IMR-90 (cell line): ENCODE results near the gene DALRD3. TPM values are rescaled to one million over a fixed set of nuclear protein-coding genes. Genes with fewer than 3 reads are reported as not detected.

Experiments
- ATAC-seq: fragments of 200-7000 bp; cut with Tn5 transposase; 2 replicates; pipeline ENCODE4 v1.9.1; 2020; ENCODE audit warnings: low read depth, mild to moderate bottlenecking, moderate library complexity
- BruUV-seq: library from RNA; stranded (reverse); fragments of 400-500 nt; replicated peaks from 2 replicates; lab custom pipeline; 2021; lab: Mats Ljungman, UMichigan
- CTCF ChIA-PET: fragments of 300-600 bp; formaldehyde crosslinking; extraction: SDS; loops from one replicate; lab custom pipeline; 2021; ENCODE audit warnings: antibody characterized with exemption; lab: Yijun Ruan, JAX
- POLR2A ChIA-PET: fragments of 300-600 bp; sonication (Branson Sonifier 250); formaldehyde crosslinking; loops from one replicate; lab custom pipeline; 2022; ENCODE audit warnings: antibody characterized with exemption; ENCODE audit not compliant: unreplicated experiment; lab: Charles Lee
- DNase-seq: peaks from one replicate; pipeline ENCODE4 v3.0.0; 2013
- H2AFZ ChIP-seq: replicated peaks from 2 replicates; pipeline ENCODE3; 2013; ENCODE audit warnings: low read length, mild to moderate bottlenecking; ENCODE audit not compliant: poor library complexity
- H2AK5ac ChIP-seq: 2 replicates; pipeline ENCODE4 v1.6.1; 2013; ENCODE audit warnings: low read depth, low read length, inconsistent platforms
- H2AK9ac ChIP-seq: replicated peaks from 2 replicates; pipeline ENCODE3; 2013; ENCODE audit warnings: mild to moderate bottlenecking, low read depth, low read length, moderate library complexity; ENCODE audit not compliant: poor library complexity
- H2BK120ac ChIP-seq: 2 replicates; pipeline ENCODE4 v1.6.1; 2013; ENCODE audit warnings: low read depth, low read length, inconsistent platforms
- H2BK15ac ChIP-seq: 3 replicates; pipeline ENCODE4 v1.6.1; 2013; ENCODE audit warnings: low read depth, low read length, inconsistent platforms
- H2BK20ac ChIP-seq: 2 replicates; pipeline ENCODE4 v1.6.1; 2013; ENCODE audit warnings: low read depth, mild to moderate bottlenecking, inconsistent platforms, low read length, moderate library complexity
- H2BK5ac ChIP-seq: 2 replicates; pipeline ENCODE4 v1.6.1; 2013; ENCODE audit warnings: mild to moderate bottlenecking, low read depth, low read length, inconsistent platforms; ENCODE audit not compliant: poor library complexity, severe bottlenecking
- H3K14ac ChIP-seq: replicated peaks from 2 replicates; pipeline ENCODE4 v1.6.1; 2013; ENCODE audit warnings: low read depth, low read length, inconsistent platforms
- H3K18ac ChIP-seq: 2 replicates; pipeline ENCODE4 v1.6.1; 2013; ENCODE audit warnings: low read depth, low read length, control low read depth
- H3K23ac ChIP-seq: 2 replicates; pipeline ENCODE4 v1.6.1; 2013; ENCODE audit warnings: low read depth, low read length, inconsistent platforms
- H3K27ac ChIP-seq: 2 replicates; pipeline ENCODE4 v1.5.1; 2013; ENCODE audit warnings: mild to moderate bottlenecking, control low read depth, low read length; ENCODE audit not compliant: insufficient read depth
- H3K27me3 ChIP-seq: 2 replicates; pipeline ENCODE4 v1.6.1; 2013; ENCODE audit warnings: low read length; ENCODE audit not compliant: control insufficient read depth, insufficient read depth
- H3K36me3 ChIP-seq: 2 replicates; pipeline ENCODE4 v1.6.1; 2013; ENCODE audit warnings: low read length, mixed read lengths; ENCODE audit not compliant: control insufficient read depth, insufficient read depth
- H3K4ac ChIP-seq: 2 replicates; pipeline ENCODE4 v1.6.1; 2013; ENCODE audit warnings: low read depth, low read length, inconsistent platforms
- H3K4me1 ChIP-seq: 2 replicates; pipeline ENCODE4 v1.6.1; 2013; ENCODE audit warnings: low read length, mixed read lengths; ENCODE audit not compliant: control insufficient read depth, insufficient read depth
- H3K4me2 ChIP-seq: 2 replicates; pipeline ENCODE4 v1.6.1; 2013; ENCODE audit warnings: low read depth, mild to moderate bottlenecking, control low read depth, low read length, moderate library complexity
- H3K4me3 ChIP-seq: 2 replicates; pipeline ENCODE4 v1.5.1; 2013; ENCODE audit warnings: low read depth, mild to moderate bottlenecking, control low read depth, low read length, moderate library complexity; ENCODE audit not compliant: insufficient read depth
- H3K56ac ChIP-seq: 2 replicates; pipeline ENCODE4 v1.6.1; 2013; ENCODE audit warnings: low read length, inconsistent platforms; ENCODE audit not compliant: insufficient read depth; ENCODE audit errors: extremely low read depth
- H3K79me1 ChIP-seq, 2 experiments: 2 replicates each; pipeline ENCODE4 v1.6.1; 2013; ENCODE audit warnings: low read length in 2 of 2, inconsistent platforms in 1 of 2, low read depth in 1 of 2
- H3K9ac ChIP-seq: 2 replicates; pipeline ENCODE4 v1.6.1; 2013; ENCODE audit warnings: low read depth, low read length, control low read depth
- H3K9me1 ChIP-seq: 2 replicates; pipeline ENCODE4 v1.6.1; 2013; ENCODE audit warnings: low read length, inconsistent platforms; ENCODE audit not compliant: insufficient read depth
- H3K9me3 ChIP-seq: 2 replicates; pipeline ENCODE4 v1.6.1; 2013; ENCODE audit warnings: low read length; ENCODE audit not compliant: control insufficient read depth, insufficient read depth
- H4K20me1 ChIP-seq: 2 replicates; pipeline ENCODE4 v1.6.1; 2013; ENCODE audit warnings: low read length, inconsistent platforms; ENCODE audit not compliant: insufficient read depth
- H4K5ac ChIP-seq: 2 replicates; pipeline ENCODE4 v1.6.1; 2013; ENCODE audit warnings: mild to moderate bottlenecking, low read depth, low read length, control low read depth
- H4K8ac ChIP-seq, 2 experiments: 2 replicates each; pipeline ENCODE4 v1.6.1; 2013; ENCODE audit warnings: low read depth in 2 of 2, low read length in 2 of 2, control low read depth in 1 of 2, inconsistent platforms in 1 of 2
- H4K91ac ChIP-seq: 2 replicates; pipeline ENCODE4 v1.6.1; 2013; ENCODE audit warnings: low read depth, low read length, inconsistent platforms; ENCODE audit not compliant: insufficient read depth
- BHLHE40 ChIP-seq: fragments of 150-350 bp; IDR thresholded peaks from 2 replicates; pipeline ENCODE4 v1.6.1; 2016; ENCODE audit warnings: mild to moderate bottlenecking, low read depth, low read length
- CHD1 ChIP-seq: IDR thresholded peaks from 2 replicates; pipeline ENCODE4 v1.6.1; 2012; ENCODE audit warnings: low read depth, low read length, improper control_type of control experiment
- FOS ChIP-seq: fragments of 150-350 bp; IDR thresholded peaks from 2 replicates; pipeline ENCODE4 v1.6.1; 2016; ENCODE audit warnings: low read depth, low read length
- MAZ ChIP-seq: IDR thresholded peaks from 2 replicates; pipeline ENCODE4 v1.6.1; 2012; ENCODE audit warnings: low read depth, mild to moderate bottlenecking, low read length, improper control_type of control experiment, moderate library complexity, borderline replicate concordance
- RAD21 ChIP-seq: IDR thresholded peaks from 2 replicates; pipeline ENCODE4 v1.6.1; 2012; ENCODE audit warnings: low read length, improper control_type of control experiment
- RFX5 ChIP-seq: IDR thresholded peaks from 2 replicates; pipeline ENCODE4 v1.8.0; 2012; ENCODE audit warnings: low read depth, mild to moderate bottlenecking, low read length, moderate library complexity
- WGBS, 2 experiments: methylation state at CpG; one replicate each; pipeline versions ENCODE4 v1.1.5 to v1.1.7; 2013; ENCODE audit warnings: missing lambda C conversion rate in 2 of 2; ENCODE audit not compliant: insufficient read length in 1 of 2; ENCODE audit errors: extremely low coverage in 2 of 2; 5-methylcytosine and 5-hydroxymethylcytosine counted together
- dilution Hi-C: fragments of 300-500 bp; cut with HindIII; formaldehyde crosslinking; loops from one replicate; pipeline ENCODE4 v1.14.3; 2018; ENCODE audit warnings: low sequenced_read_pairs; ENCODE audit not compliant: unreplicated experiment
- in situ Hi-C: fragments of 300-500 bp; cut with MboI; formaldehyde crosslinking; loops from 3 replicates; pipeline ENCODE4 v1.14.3; 2019; ENCODE audit warnings: low sequenced_read_pairs, inconsistent platforms, mixed read lengths
- intact Hi-C: fragments of 100-400 bp; cut with micrococcal nuclease; formaldehyde crosslinking; loops from 2 replicates; pipeline ENCODE4 v1.10.0; 2022
- polyA plus RNA-seq, 3 experiments: library from polyadenylated mRNA; depleted of rRNA; stranded (reverse); fragments of >200 nt; gene quantifications; 2 replicates each; pipeline ENCODE4 v1.2.3, GENCODE V29; 2012; ENCODE audit warnings: low replicate concordance in 1 of 3
- total RNA-seq: library from RNA; depleted of rRNA; stranded (reverse); fragments of >200 nt; gene quantifications from 2 replicates; pipeline ENCODE4 v1.2.3, GENCODE V29; 2012
- TF ChIP-seq, protein P1 (sequence below): fragments of 150-350 bp; IDR thresholded peaks from 2 replicates; pipeline ENCODE4 v1.6.1; 2016; ENCODE audit warnings: low read depth, mild to moderate bottlenecking, low read length, moderate library complexity, borderline replicate concordance
- TF ChIP-seq, protein P2 (sequence below): fragments of 150-350 bp; IDR thresholded peaks from 2 replicates; pipeline ENCODE4 v1.6.1; 2017; ENCODE audit warnings: mild to moderate bottlenecking, antibody characterized with exemption, low read length, low read depth

The DALRD3 gene
- total and polyA plus RNA-seq, 2 of the 4 experiments (the other 2 are of a cell fraction), result 27.8 to 42.2 TPM

DNA sequence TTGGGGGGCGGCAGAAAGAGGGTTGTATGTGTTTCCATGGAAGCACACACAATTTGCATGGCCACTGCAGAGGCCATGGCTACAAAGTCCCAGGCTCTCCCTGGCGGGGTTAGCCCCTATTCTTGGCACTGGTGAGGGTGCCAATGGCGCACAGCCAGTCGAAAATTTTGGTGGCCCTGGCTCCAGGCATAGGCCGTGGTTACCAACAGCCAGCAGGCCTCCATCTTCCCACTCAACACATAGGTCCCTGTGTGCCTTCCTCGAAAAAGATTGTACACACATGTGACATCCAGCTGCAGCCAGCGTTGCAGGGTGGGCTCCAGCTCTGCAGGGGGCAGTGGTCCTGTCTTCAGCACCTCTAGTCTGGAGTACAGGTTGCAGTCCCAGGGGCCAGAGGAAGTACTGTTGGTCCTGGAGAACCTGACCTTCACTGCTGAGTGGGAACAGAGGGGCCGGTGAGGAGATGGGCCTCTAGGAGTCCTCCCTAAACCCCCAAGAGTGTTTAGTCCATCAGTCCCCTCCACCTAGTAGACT, 21.2 kb downstream of the DALRD3 start:
- no peak overlapping the region for H2BK5ac ChIP-seq
- H2BK120ac ChIP-seq, result no peak overlapping the region
- no peak overlapping the region for H3K9ac ChIP-seq
- WGBS, 2 experiments, result 83% methylated on average over 1 of the region's 8 CpGs; no CpG with 5 or more reads in 1 of the 2 experiments
- no peak overlapping the region for H2BK15ac ChIP-seq
- H3K4me1 ChIP-seq, result no peaks in the 10 kb centered on the region
- H3K4me3 ChIP-seq, result no peak overlapping the region
- H4K8ac ChIP-seq, result no peak overlapping the region
- intact Hi-C loops, result no loop called here
- dilution Hi-C loops, result no loop called here
- no peak overlapping the region for H3K56ac ChIP-seq
- in situ Hi-C loops, result no loop called here
- H3K9me3 ChIP-seq, result no peaks in the 10 kb centered on the region
- no peak overlapping the region for H3K23ac ChIP-seq
- H2BK20ac ChIP-seq, result no peak overlapping the region
- H3K18ac ChIP-seq, result no peak overlapping the region
- H3K27ac ChIP-seq, result no peak overlapping the region
- no peak for ATAC-seq
- H2AFZ ChIP-seq, result no peak overlapping the region
- no peak overlapping the region for H2AK9ac ChIP-seq
- ChIA-PET CTCF (no interaction called here), POLR2A (no interaction called here)
- DNase-seq, result no peak
- TF ChIP-seq, protein P1, sequence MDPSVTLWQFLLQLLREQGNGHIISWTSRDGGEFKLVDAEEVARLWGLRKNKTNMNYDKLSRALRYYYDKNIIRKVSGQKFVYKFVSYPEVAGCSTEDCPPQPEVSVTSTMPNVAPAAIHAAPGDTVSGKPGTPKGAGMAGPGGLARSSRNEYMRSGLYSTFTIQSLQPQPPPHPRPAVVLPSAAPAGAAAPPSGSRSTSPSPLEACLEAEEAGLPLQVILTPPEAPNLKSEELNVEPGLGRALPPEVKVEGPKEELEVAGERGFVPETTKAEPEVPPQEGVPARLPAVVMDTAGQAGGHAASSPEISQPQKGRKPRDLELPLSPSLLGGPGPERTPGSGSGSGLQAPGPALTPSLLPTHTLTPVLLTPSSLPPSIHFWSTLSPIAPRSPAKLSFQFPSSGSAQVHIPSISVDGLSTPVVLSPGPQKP, result no peak
- no peak for TF ChIP-seq RAD21
- TF ChIP-seq RFX5, result no peak
- TF ChIP-seq BHLHE40, result no peak
- TF ChIP-seq, protein P2, sequence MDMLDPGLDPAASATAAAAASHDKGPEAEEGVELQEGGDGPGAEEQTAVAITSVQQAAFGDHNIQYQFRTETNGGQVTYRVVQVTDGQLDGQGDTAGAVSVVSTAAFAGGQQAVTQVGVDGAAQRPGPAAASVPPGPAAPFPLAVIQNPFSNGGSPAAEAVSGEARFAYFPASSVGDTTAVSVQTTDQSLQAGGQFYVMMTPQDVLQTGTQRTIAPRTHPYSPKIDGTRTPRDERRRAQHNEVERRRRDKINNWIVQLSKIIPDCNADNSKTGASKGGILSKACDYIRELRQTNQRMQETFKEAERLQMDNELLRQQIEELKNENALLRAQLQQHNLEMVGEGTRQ, result no peak
- TF ChIP-seq CHD1, result no peak
- no peak for TF ChIP-seq FOS
- TF ChIP-seq MAZ, result no peak
- H4K5ac ChIP-seq, result no peak overlapping the region
- H4K20me1 ChIP-seq, result no peaks in the 10 kb centered on the region; the same call in 1 of the 2 replicates
- H3K79me1 ChIP-seq, result peaks cover 35 to 56% of the 10 kb centered on the region in 2 experiments
- peaks cover 6% of the 10 kb centered on the region; the same call in 1 of the 2 replicates for H3K36me3 ChIP-seq
- H3K27me3 ChIP-seq, result no peaks in the 10 kb centered on the region
- BruUV-seq, result no TSS peak
- no peaks in the 10 kb centered on the region for H3K9me1 ChIP-seq
- no peak overlapping the region for H3K4ac ChIP-seq
- no peak overlapping the region for H3K14ac ChIP-seq
- H3K4me2 ChIP-seq, result no peak overlapping the region
- no peak overlapping the region for H2AK5ac ChIP-seq
- H4K91ac ChIP-seq, result no peak overlapping the region
